Amniotic epithelial cell (primary cell): ENCODE data around the gene SLC25A42.
"Not testable (repeated sequence)": the region's sequence is repeated elsewhere in the genome, so short reads cannot be mapped to it uniquely, and the experiment has no call there.

Experiments used
- DNase-seq: peaks from one replicate; pipeline ENCODE4 v3.0.0-alpha.2; 2010; ENCODE audit warnings: low read depth

Gene SLC25A42

GRCh38 chr19:19068659-19069654, 5.2 kb downstream of the SLC25A42 start:
- DNase-seq = no peak

GRCh38 chr19:19071897-19072296, 8.1 kb downstream of the SLC25A42 start:
- no peak for DNase-seq

GRCh38 chr19:19074196-19074882, 10.5 kb downstream of the SLC25A42 start:
- no peak for DNase-seq

GRCh38 chr19:19075126-19075525, 11.3 kb downstream of the SLC25A42 start:
- no peak for DNase-seq

GRCh38 chr19:19076476-19076875, 12.7 kb downstream of the SLC25A42 start:
- DNase-seq = no peak

- DNase-seq = no peak
These were observed 13.3 kb downstream of the SLC25A42 start for GRCh38 chr19:19077103-19077502.

- peak; percentile 14 for DNase-seq
These were observed 15.0 kb downstream of the SLC25A42 start for GRCh38 chr19:19078801-19079200.

GRCh38 chr19:19079571-19079970, 15.8 kb downstream of the SLC25A42 start:
- DNase-seq = no peak

GRCh38 chr19:19081642-19082151, 17.9 kb downstream of the SLC25A42 start:
- DNase-seq = no peak

- no peak for DNase-seq
These were observed 19.8 kb downstream of the SLC25A42 start for GRCh38 chr19:19083413-19084178.

GRCh38 chr19:19087676-19088075, 23.9 kb downstream of the SLC25A42 start:
- no peak for DNase-seq

GRCh38 chr19:19094513-19094912, 30.7 kb downstream of the SLC25A42 start:
- no peak for DNase-seq

- DNase-seq = no peak
These were observed 31.9 kb downstream of the SLC25A42 start for GRCh38 chr19:19095691-19096090.

- no peak for DNase-seq
These were observed 33.1 kb downstream of the SLC25A42 start for GRCh38 chr19:19096641-19097627.

- no peak for DNase-seq
These were observed 34.4 kb downstream of the SLC25A42 start for GRCh38 chr19:19098084-19098702.

- no peak for DNase-seq
These were observed 35.2 kb downstream of the SLC25A42 start for GRCh38 chr19:19098703-19099632.

GRCh38 chr19:19101540-19101939, 37.7 kb downstream of the SLC25A42 start:
- no peak for DNase-seq

- not testable (repeated sequence) for DNase-seq
These were observed 38.8 kb downstream of the SLC25A42 start for GRCh38 chr19:19102566-19102965.

GRCh38 chr19:19103167-19103566, 39.4 kb downstream of the SLC25A42 start:
- DNase-seq = no peak
